GM23338 (cell line): ENCODE results near the gene PARVB.

Source experiments
- CREB1 ChIP-seq: fragments of 250-450 bp; sonication (Bioruptor Pico); IDR thresholded peaks from 2 replicates; pipeline ENCODE4 v1.5.0; 2020; ENCODE audit warnings: low read depth, mild to moderate bottlenecking, moderate library complexity
- REST ChIP-seq: IDR thresholded peaks from one replicate; pipeline ENCODE4 v1.6.1; 2018; ENCODE audit warnings: antibody characterized with exemption; ENCODE audit not compliant: unreplicated experiment

- TF ChIP-seq CREB1 (CRISPR knock-in tag) (no peak), REST (no peak)
These were observed 78.8 kb downstream of the PARVB start for GRCh38 chr22:44102856-44103255.
